Left kidney (tissue), 2 donors: ENCODE data around the gene CCL13. TPM values are rescaled to one million over a fixed set of nuclear protein-coding genes. Genes with fewer than 3 reads are reported as not detected.

Experiments
- DNase-seq: peaks from one replicate; pipeline ENCODE4 v3.0.0-alpha.2; 2013
- polyA plus RNA-seq: library from polyadenylated mRNA; unstranded; fragments of 120-200 nt; gene quantifications from one replicate; pipeline ENCODE4 v1.2.1, GENCODE V29; 2013; ENCODE audit not compliant: insufficient read length

Gene CCL13
- polyA plus RNA-seq, 1 donor, result not detected

GRCh38 chr17:34363183-34363661 lies 6.9 kb downstream of the CCL13 start, which contains the start of gene CCL1:
TSS of gene CCL1 (minus strand) at chr17:34363233. CDS start at chr17:34363161, 72 bp downstream.
- no peak for DNase-seq

- no peak for DNase-seq
Observed at GRCh38 chr17:34364751-34365150, 8.5 kb downstream of the CCL13 start.

- DNase-seq, result no peak
Observed at GRCh38 chr17:34365340-34365739, 9.1 kb downstream of the CCL13 start.

- no peak for DNase-seq
Observed at GRCh38 chr17:34366010-34366409, 9.7 kb downstream of the CCL13 start.

GRCh38 chr17:34366529-34367107 lies 10.3 kb downstream of the CCL13 start:
- no peak for DNase-seq

- DNase-seq, result no peak
Observed at GRCh38 chr17:34367486-34368195, 11.4 kb downstream of the CCL13 start.

GRCh38 chr17:34368196-34368945 lies 12.1 kb downstream of the CCL13 start:
- no peak for DNase-seq

GRCh38 chr17:34368946-34369500 lies 12.7 kb downstream of the CCL13 start:
- DNase-seq, result no peak

GRCh38 chr17:34369571-34369970 lies 13.3 kb downstream of the CCL13 start:
- DNase-seq, result no peak

- DNase-seq, result no peak
Observed at GRCh38 chr17:34370376-34370996, 14.2 kb downstream of the CCL13 start.

- DNase-seq, result no peak
Observed at GRCh38 chr17:34370997-34371395, 14.7 kb downstream of the CCL13 start.

- DNase-seq, result no peak
Observed at GRCh38 chr17:34371405-34372100, 15.3 kb downstream of the CCL13 start.

GRCh38 chr17:34374457-34374856 lies 18.2 kb downstream of the CCL13 start:
- DNase-seq, result no peak

GRCh38 chr17:34375426-34375997 lies 19.2 kb downstream of the CCL13 start:
- DNase-seq, result no peak

- DNase-seq, result no peak
Observed at GRCh38 chr17:34377078-34377823, 21.0 kb downstream of the CCL13 start.

- DNase-seq, result no peak
Observed at GRCh38 chr17:34378664-34379101, 22.4 kb downstream of the CCL13 start.

- DNase-seq, result no peak
Observed at GRCh38 chr17:34379868-34380267, 23.6 kb downstream of the CCL13 start.

GRCh38 chr17:34382621-34383124 lies 26.4 kb downstream of the CCL13 start:
- no peak for DNase-seq

GRCh38 chr17:34383216-34383615 lies 26.9 kb downstream of the CCL13 start:
- DNase-seq, result no peak

GRCh38 chr17:34384271-34384670 lies 28.0 kb downstream of the CCL13 start:
- no peak for DNase-seq
